Neuronal stem cell (in vitro differentiated cells): ENCODE results near the gene SYNPO.
A peak's percentile ranks its signal among the peaks of the same experiment; 100 is the strongest.

Experiments used
- DNase-seq: peaks from one replicate; pipeline ENCODE4 v3.0.0-alpha.2; 2013; ENCODE audit warnings: low spot score
- H2AFZ ChIP-seq: one replicate; pipeline ENCODE4 v1.6.1; 2013; ENCODE audit warnings: mild to moderate bottlenecking, low read length, inconsistent platforms
- H2AK5ac ChIP-seq: 2 replicates; pipeline ENCODE4 v1.6.1; 2013; ENCODE audit warnings: low read depth, mild to moderate bottlenecking, inconsistent platforms, low read length, moderate library complexity, mixed read lengths
- H2BK120ac ChIP-seq: 2 replicates; pipeline ENCODE4 v1.6.1; 2013; ENCODE audit warnings: low read depth, mild to moderate bottlenecking, inconsistent platforms, low read length, moderate library complexity, mixed read lengths
- H2BK12ac ChIP-seq: one replicate; pipeline ENCODE4 v1.6.1; 2013; ENCODE audit warnings: low read length, inconsistent platforms
- H2BK15ac ChIP-seq: 2 replicates; pipeline ENCODE4 v1.6.1; 2013; ENCODE audit warnings: mild to moderate bottlenecking, low read length, inconsistent platforms, mixed read lengths
- H2BK5ac ChIP-seq: one replicate; pipeline ENCODE4 v1.6.1; 2013; ENCODE audit warnings: inconsistent platforms, mild to moderate bottlenecking, low read length, moderate library complexity
- H3K14ac ChIP-seq: one replicate; pipeline ENCODE4 v1.6.1; 2013; ENCODE audit warnings: low read length, inconsistent platforms
- H3K18ac ChIP-seq: 2 replicates; pipeline ENCODE4 v1.6.1; 2013; ENCODE audit warnings: low read length, inconsistent platforms
- H3K23ac ChIP-seq: 2 replicates; pipeline ENCODE4 v1.6.1; 2013; ENCODE audit warnings: low read depth, mild to moderate bottlenecking, mixed read lengths, low read length, inconsistent platforms; ENCODE audit not compliant: poor library complexity
- H3K27ac ChIP-seq: replicated peaks from 3 replicates; pipeline ENCODE4 v1.5.1; 2013; ENCODE audit warnings: low read length, inconsistent platforms
- H3K27me3 ChIP-seq, 3 experiments: 2 replicates each; pipeline ENCODE4 v1.6.1; 2013; ENCODE audit warnings: low read length in 3 of 3, mild to moderate bottlenecking in 2 of 3, inconsistent platforms in 1 of 3, low read depth in 1 of 3, mixed read lengths in 1 of 3, moderate library complexity in 1 of 3; ENCODE audit not compliant: control insufficient read depth in 3 of 3, insufficient read depth in 3 of 3
- H3K36me3 ChIP-seq, 2 donors: replicated peaks in 1 of 2; 2 replicates each; pipeline ENCODE4 v1.6.1; 2013; ENCODE audit warnings: low read length in 2 of 2; ENCODE audit not compliant: control insufficient read depth in 2 of 2, insufficient read depth in 2 of 2
- H3K4ac ChIP-seq: 2 replicates; pipeline ENCODE4 v1.6.1; 2013; ENCODE audit warnings: inconsistent platforms, mild to moderate bottlenecking, low read length, moderate library complexity
- H3K4me1 ChIP-seq, 2 donors: 1 replicate in 1 of 2; 2 replicates in 1 of 2; pipeline ENCODE4 v1.6.1; 2013; ENCODE audit warnings: low read length in 2 of 2, low read depth in 1 of 2; ENCODE audit not compliant: control insufficient read depth in 2 of 2, insufficient read depth in 1 of 2
- H3K4me2 ChIP-seq: one replicate; pipeline ENCODE4 v1.6.1; 2013; ENCODE audit warnings: mild to moderate bottlenecking, low read length, inconsistent platforms; ENCODE audit not compliant: insufficient read depth, poor library complexity, severe bottlenecking
- H3K4me3 ChIP-seq, 2 donors: 2 replicates each; pipeline ENCODE4 v1.5.1; 2013; ENCODE audit warnings: low read length in 2 of 2, mild to moderate bottlenecking in 2 of 2, inconsistent platforms in 1 of 2, moderate library complexity in 1 of 2
- H3K79me1 ChIP-seq: one replicate; pipeline ENCODE4 v1.6.1; 2013; ENCODE audit warnings: low read depth, mild to moderate bottlenecking, inconsistent platforms, low read length, moderate library complexity
- H3K9ac ChIP-seq: one replicate; pipeline ENCODE4 v1.6.1; 2013; ENCODE audit warnings: mild to moderate bottlenecking, low read depth, low read length, inconsistent platforms; ENCODE audit not compliant: poor library complexity
- H3K9me3 ChIP-seq, 2 donors: replicated peaks in 1 of 2; 2 replicates each; pipeline versions ENCODE3 to v1.6.1; 2013; ENCODE audit warnings: low read length in 2 of 2, mild to moderate bottlenecking in 2 of 2, inconsistent platforms in 1 of 2, low read depth in 1 of 2, mixed read lengths in 1 of 2, moderate library complexity in 1 of 2; ENCODE audit not compliant: control insufficient read depth in 2 of 2, insufficient read depth in 1 of 2
- H4K8ac ChIP-seq: one replicate; pipeline ENCODE4 v1.6.1; 2013; ENCODE audit warnings: low read depth, mild to moderate bottlenecking, inconsistent platforms, low read length, moderate library complexity
- H4K91ac ChIP-seq: one replicate; pipeline ENCODE4 v1.6.1; 2013; ENCODE audit warnings: low read length, low read depth, mild to moderate bottlenecking, inconsistent platforms; ENCODE audit not compliant: poor library complexity
- WGBS, 2 donors: extraction: QIAGEN DNeasy Blood & Tissue Kit; methylation state at CpG; one replicate each; pipeline ENCODE4 v1.1.7; 2013; ENCODE audit warnings: missing lambda C conversion rate in 2 of 2, mixed read lengths in 1 of 2; ENCODE audit not compliant: insufficient read length in 2 of 2, insufficient replicate concordance in 1 of 2; ENCODE audit errors: extremely low coverage in 2 of 2; 5-methylcytosine and 5-hydroxymethylcytosine counted together

The SYNPO gene

DNA sequence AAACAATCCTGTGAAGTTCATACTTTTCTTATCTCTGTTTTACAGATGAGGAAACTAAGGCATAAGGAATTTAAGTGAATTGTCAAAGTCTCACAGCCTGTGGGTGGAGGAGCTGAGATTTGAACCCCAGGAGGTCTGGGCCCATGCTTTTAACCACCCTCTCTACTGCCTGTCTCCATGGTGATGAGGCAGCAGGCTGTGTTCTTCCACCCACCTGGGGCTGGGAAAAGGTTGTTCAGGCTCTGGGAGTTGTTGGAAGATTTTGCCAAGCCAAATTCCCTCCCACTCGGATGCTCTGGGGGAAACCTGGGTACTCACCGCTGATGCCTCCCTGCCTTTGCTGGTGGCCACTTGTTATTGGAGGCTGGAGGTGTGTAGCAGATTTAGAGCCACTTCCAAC lies 18.3 kb upstream of the SYNPO start:
- peaks cover 2 to 72% (median 7%) of the 10 kb centered on the region in 3 experiments for H3K27me3 ChIP-seq
- no peak overlapping the region for H3K14ac ChIP-seq
- DNase-seq = no peak
- H2AK5ac ChIP-seq = no peak overlapping the region
- H2BK120ac ChIP-seq = no peak overlapping the region
- no peak overlapping the region for H4K91ac ChIP-seq
- no peak overlapping the region for H3K4me3 ChIP-seq
- no peak overlapping the region for H3K9ac ChIP-seq
- no peaks in the 10 kb centered on the region for H3K36me3 ChIP-seq
- H2BK15ac ChIP-seq = no peak overlapping the region
- no peak overlapping the region for H3K4me2 ChIP-seq
- H3K9me3 ChIP-seq = no peaks in the 10 kb centered on the region
- no peak overlapping the region for H4K8ac ChIP-seq
- no CpG with 5 or more reads among the region's 2 CpGs for WGBS, 2 donors
- H3K27ac ChIP-seq = no peak overlapping the region
- no peak overlapping the region for H2BK5ac ChIP-seq
- no peak overlapping the region for H3K23ac ChIP-seq
- H2AFZ ChIP-seq = no peak overlapping the region
- no peak overlapping the region for H2BK12ac ChIP-seq
- H3K79me1 ChIP-seq = no peaks in the 10 kb centered on the region
- peaks cover 21 to 38% of the 10 kb centered on the region in 2 donors for H3K4me1 ChIP-seq
- peak overlapping the region; percentile 16 for H3K18ac ChIP-seq
- no peak overlapping the region for H3K4ac ChIP-seq

DNA sequence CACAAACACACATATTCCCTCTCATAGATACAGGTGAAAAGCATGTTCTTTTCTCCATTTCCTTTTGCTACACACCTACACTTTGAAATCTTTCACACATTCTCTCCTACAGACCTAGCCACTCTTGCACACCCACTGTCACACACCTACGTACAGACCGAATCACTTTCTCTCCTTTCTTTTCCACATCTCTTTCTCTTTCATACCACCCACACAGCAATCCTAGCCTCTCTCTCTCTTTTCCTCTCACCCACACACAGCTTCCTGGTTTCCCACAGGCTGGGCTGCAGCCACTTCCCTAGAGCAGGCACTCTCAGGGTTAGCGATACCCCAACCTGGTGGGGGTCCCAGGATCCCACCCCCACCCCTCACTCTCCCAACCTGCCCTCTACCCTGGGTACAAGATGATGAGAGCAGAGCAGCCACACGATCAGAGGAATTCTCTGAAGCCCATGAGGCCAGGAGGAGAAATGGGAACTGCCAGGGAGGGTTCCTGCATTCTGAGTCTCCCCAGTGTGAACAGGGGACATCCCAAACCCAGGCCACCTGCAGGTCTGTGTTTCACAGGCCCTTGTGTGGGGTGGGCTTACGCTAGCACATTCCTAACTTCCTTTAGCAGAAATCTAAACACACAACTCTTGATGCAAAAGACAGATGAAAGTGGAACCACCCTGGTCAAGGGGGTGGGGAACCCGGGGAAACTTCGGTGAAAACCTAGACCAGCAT lies 17.1 kb upstream of the SYNPO start:
- Histone ChIP-seq H3K4me2 (no peak overlapping the region), H2BK12ac (no peak overlapping the region), H3K9ac (no peak overlapping the region), H3K4me1 (peaks cover 23 to 38% of the 10 kb centered on the region in 2 donors), H3K14ac (no peak overlapping the region), H3K4ac (no peak overlapping the region), H3K27me3 (peaks cover 2 to 82% (median 7%) of the 10 kb centered on the region in 3 experiments), H2AFZ (peak overlapping the region; percentile 42), H3K9me3 (no peaks in the 10 kb centered on the region), H2BK5ac (no peak overlapping the region), H4K91ac (no peak overlapping the region), H3K36me3 (no peaks in the 10 kb centered on the region), H3K23ac (no peak overlapping the region), H3K27ac (no peak overlapping the region), H2BK15ac (no peak overlapping the region), H4K8ac (peak overlapping the region; percentile 45), H3K18ac (peak overlapping the region; percentile 24), H2AK5ac (no peak overlapping the region), H3K4me3 (no peak overlapping the region), H3K79me1 (no peaks in the 10 kb centered on the region), H2BK120ac (no peak overlapping the region)
- 100% methylated on average over 2 of the region's 7 CpGs; no CpG with 5 or more reads in 1 of the 2 donors for WGBS, 2 donors
- DNase-seq = no peak

DNA sequence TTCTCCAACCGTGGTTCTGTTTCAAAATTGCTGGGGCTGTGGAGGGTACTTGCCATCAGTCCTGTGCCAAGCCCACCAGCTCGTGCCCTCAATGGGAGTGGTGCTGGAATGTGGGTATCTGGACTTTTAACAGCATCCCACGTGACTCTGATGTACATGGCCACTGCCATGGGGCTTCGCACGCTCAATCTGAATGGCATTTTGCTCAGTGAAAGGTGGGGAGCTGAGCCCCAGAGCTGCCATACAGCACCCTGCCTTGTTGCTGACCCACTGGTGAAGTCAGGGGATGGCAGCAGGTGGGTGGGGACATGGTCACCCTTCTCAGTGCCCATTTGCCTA lies 16.6 kb upstream of the SYNPO start:
- Histone ChIP-seq H3K4me1 (peaks cover 23 to 36% of the 10 kb centered on the region in 2 donors), H3K9ac (no peak overlapping the region), H3K18ac (no peak overlapping the region), H2BK15ac (no peak overlapping the region), H2AFZ (no peak overlapping the region), H3K4me3 (no peak overlapping the region), H3K36me3 (no peaks in the 10 kb centered on the region), H4K8ac (no peak overlapping the region), H2BK120ac (no peak overlapping the region), H3K27me3 (peaks cover 2 to 77% (median 7%) of the 10 kb centered on the region in 3 experiments), H3K23ac (no peak overlapping the region), H2BK5ac (no peak overlapping the region), H3K79me1 (no peaks in the 10 kb centered on the region), H4K91ac (no peak overlapping the region), H3K27ac (no peak overlapping the region), H2AK5ac (no peak overlapping the region), H3K4ac (no peak overlapping the region), H2BK12ac (peak overlapping the region; percentile 17), H3K9me3 (no peaks in the 10 kb centered on the region), H3K4me2 (no peak overlapping the region), H3K14ac (no peak overlapping the region)
- no peak for DNase-seq
- no CpG with 5 or more reads among the region's 5 CpGs for WGBS, 2 donors

DNA sequence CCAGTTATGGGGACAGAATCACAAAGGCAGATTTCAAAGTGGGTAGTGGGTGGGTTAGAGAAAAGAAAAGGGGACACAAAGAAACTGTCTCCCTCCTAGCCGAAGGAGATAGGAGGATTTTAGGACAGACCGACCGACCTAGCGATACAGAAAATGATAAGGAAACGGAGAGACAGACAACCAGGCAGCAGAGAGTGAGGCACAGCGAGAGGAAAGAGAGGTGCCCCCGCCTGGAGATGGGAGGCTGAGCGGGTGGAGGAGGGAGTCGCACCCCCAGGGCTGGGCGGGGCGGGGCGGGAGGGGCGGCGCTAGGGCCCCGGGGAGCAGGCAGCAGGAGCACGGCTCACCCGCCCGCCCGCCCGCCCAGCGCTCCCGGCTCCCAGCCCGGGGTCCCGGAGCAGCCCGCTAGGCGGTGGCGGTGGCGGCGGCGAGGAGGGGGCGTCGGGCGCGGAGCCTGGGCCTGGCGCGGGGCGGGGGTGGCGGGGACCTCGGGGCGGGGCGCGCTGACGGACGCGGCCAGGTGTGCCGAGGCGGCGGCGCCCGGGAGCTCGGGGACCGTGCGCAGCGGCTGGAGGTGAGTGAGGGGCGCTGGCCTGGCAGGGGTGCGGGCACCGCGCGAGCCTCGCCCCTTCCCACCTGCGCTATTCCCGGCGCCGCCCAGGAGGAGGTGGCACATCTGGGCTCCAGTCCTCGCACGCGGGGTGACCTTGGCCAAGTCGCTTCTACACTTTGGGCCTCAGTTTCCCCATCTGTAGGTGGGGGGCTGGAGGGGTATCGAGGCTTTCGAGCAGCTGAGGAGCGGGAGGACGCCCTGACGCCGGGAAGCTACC lies 15.9 kb upstream of the SYNPO start:
- H3K14ac ChIP-seq = peak overlapping the region; percentile 51
- peak overlapping the region; percentile 75 for H3K9ac ChIP-seq
- H3K9me3 ChIP-seq = no peaks in the 10 kb centered on the region
- peak overlapping the region; percentile 97 for H2AK5ac ChIP-seq
- DNase-seq = no peak
- no peaks in the 10 kb centered on the region for H3K36me3 ChIP-seq
- H4K91ac ChIP-seq = no peak overlapping the region
- H4K8ac ChIP-seq = no peak overlapping the region
- peak overlapping the region; percentile 69 for H3K4me2 ChIP-seq
- no peak overlapping the region for H3K4ac ChIP-seq
- H3K4me3 ChIP-seq = peak overlapping the region; percentile 36 to 74
- peak overlapping the region; percentile 51 for H2AFZ ChIP-seq
- H2BK120ac ChIP-seq = peak overlapping the region; percentile 41
- no CpG with 5 or more reads among the region's 74 CpGs for WGBS, 2 donors
- H3K4me1 ChIP-seq = peaks cover 23 to 32% of the 10 kb centered on the region in 2 donors
- no peak overlapping the region for H2BK12ac ChIP-seq
- peaks cover 2 to 73% (median 7%) of the 10 kb centered on the region in 3 experiments for H3K27me3 ChIP-seq
- peak overlapping the region; percentile 95 for H3K18ac ChIP-seq
- H3K27ac ChIP-seq = no peak overlapping the region
- peak overlapping the region; percentile 55 for H2BK5ac ChIP-seq
- H3K79me1 ChIP-seq = no peaks in the 10 kb centered on the region
- H2BK15ac ChIP-seq = peak overlapping the region; percentile 86
- peak overlapping the region; percentile 58 for H3K23ac ChIP-seq
